ENCODE results near the gene KIF6.

Gene KIF6

GRCh38 chr6:39419607-39420006, 305.6 kb downstream of the KIF6 start:
- H3K27ac ChIP-seq, result no peak overlapping the region
- no peaks in the 10 kb centered on the region for H3K9me3 ChIP-seq (ENCODE audit: low read depth, low read length)
- H3K36me3 ChIP-seq (ENCODE audit: insufficient read depth, low read length), result no peaks in the 10 kb centered on the region
- no peak overlapping the region for H3K4me3 ChIP-seq
- H3K9ac ChIP-seq (ENCODE audit: insufficient read length), result no peak overlapping the region
- DNase-seq (ENCODE audit: low read depth, low spot score), result no peak
- TF ChIP-seq EZH2 (IDR thresholded peaks at IDR 0.05) (no peak), FOXP2 (optimal IDR thresholded peaks at IDR 0.05; ENCODE audit: control extremely low read depth, extremely low read length, insufficient read depth) (no peak), POLR2AphosphoS5 (IDR thresholded peaks at IDR 0.05; ENCODE audit: borderline replicate concordance, low read depth, low read length) (no peak)

- no peak for DNase-seq (ENCODE audit: low read depth, low spot score)
- Histone ChIP-seq H3K4me3 (no peak overlapping the region), H3K36me3 (ENCODE audit: insufficient read depth, low read length) (no peaks in the 10 kb centered on the region), H3K9ac (ENCODE audit: insufficient read length) (no peak overlapping the region), H3K27ac (no peak overlapping the region), H3K9me3 (ENCODE audit: low read depth, low read length) (no peaks in the 10 kb centered on the region)
- TF ChIP-seq POLR2AphosphoS5 (IDR thresholded peaks at IDR 0.05; ENCODE audit: borderline replicate concordance, low read depth, low read length), result no peak
These were observed 307.8 kb downstream of the KIF6 start for GRCh38 chr6:39417440-39417839.

- Histone ChIP-seq H3K9me3 (ENCODE audit: low read depth, low read length) (no peaks in the 10 kb centered on the region), H3K4me3 (no peak overlapping the region), H3K9ac (ENCODE audit: insufficient read length) (no peak overlapping the region), H3K27ac (no peak overlapping the region), H3K36me3 (ENCODE audit: insufficient read depth, low read length) (no peaks in the 10 kb centered on the region)
- DNase-seq (ENCODE audit: low read depth, low spot score), result peak; percentile 50
- no peak for TF ChIP-seq EZH2 (IDR thresholded peaks at IDR 0.05)
- no peak for TF ChIP-seq POLR2AphosphoS5 (IDR thresholded peaks at IDR 0.05; ENCODE audit: borderline replicate concordance, low read depth, low read length)
- TF ChIP-seq FOXP2 (optimal IDR thresholded peaks at IDR 0.05; ENCODE audit: control extremely low read depth, extremely low read length, insufficient read depth), result no peak
These were observed 308.5 kb downstream of the KIF6 start for GRCh38 chr6:39416728-39417127.

GRCh38 chr6:39416026-39416425, 309.2 kb downstream of the KIF6 start:
- H3K36me3 ChIP-seq (ENCODE audit: insufficient read depth, low read length), result no peaks in the 10 kb centered on the region
- no peak overlapping the region for H3K4me3 ChIP-seq
- H3K9ac ChIP-seq (ENCODE audit: insufficient read length), result no peak overlapping the region
- no peak for DNase-seq (ENCODE audit: low read depth, low spot score)
- H3K9me3 ChIP-seq (ENCODE audit: low read depth, low read length), result no peaks in the 10 kb centered on the region
- no peak for TF ChIP-seq POLR2AphosphoS5 (IDR thresholded peaks at IDR 0.05; ENCODE audit: borderline replicate concordance, low read depth, low read length)
- TF ChIP-seq FOXP2 (optimal IDR thresholded peaks at IDR 0.05; ENCODE audit: control extremely low read depth, extremely low read length, insufficient read depth), result no peak
- TF ChIP-seq EZH2 (IDR thresholded peaks at IDR 0.05), result no peak
- no peak overlapping the region for H3K27ac ChIP-seq

- H3K9me3 ChIP-seq (ENCODE audit: low read depth, low read length), result no peaks in the 10 kb centered on the region
- no peaks in the 10 kb centered on the region for H3K36me3 ChIP-seq (ENCODE audit: insufficient read depth, low read length)
- DNase-seq (ENCODE audit: low read depth, low spot score), result no peak
- TF ChIP-seq POLR2AphosphoS5 (IDR thresholded peaks at IDR 0.05; ENCODE audit: borderline replicate concordance, low read depth, low read length) (no peak), EZH2 (IDR thresholded peaks at IDR 0.05) (no peak), FOXP2 (optimal IDR thresholded peaks at IDR 0.05; ENCODE audit: control extremely low read depth, extremely low read length, insufficient read depth) (no peak)
- no peak overlapping the region for H3K27ac ChIP-seq
- H3K9ac ChIP-seq (ENCODE audit: insufficient read length), result no peak overlapping the region
- H3K4me3 ChIP-seq, result no peak overlapping the region
These were observed 309.7 kb downstream of the KIF6 start for GRCh38 chr6:39415482-39415881.

GRCh38 chr6:39411465-39411864, 313.7 kb downstream of the KIF6 start:
- Histone ChIP-seq H3K9me3 (ENCODE audit: low read depth, low read length) (no peaks in the 10 kb centered on the region), H3K36me3 (ENCODE audit: insufficient read depth, low read length) (no peaks in the 10 kb centered on the region), H3K27ac (no peak overlapping the region), H3K4me3 (no peak overlapping the region), H3K9ac (ENCODE audit: insufficient read length) (no peak overlapping the region)
- no peak for TF ChIP-seq FOXP2 (optimal IDR thresholded peaks at IDR 0.05; ENCODE audit: control extremely low read depth, extremely low read length, insufficient read depth)
- no peak for TF ChIP-seq EZH2 (IDR thresholded peaks at IDR 0.05)
- no peak for TF ChIP-seq POLR2AphosphoS5 (IDR thresholded peaks at IDR 0.05; ENCODE audit: borderline replicate concordance, low read depth, low read length)
- DNase-seq (ENCODE audit: low read depth, low spot score), result no peak

GRCh38 chr6:39411001-39411400, 314.2 kb downstream of the KIF6 start:
- DNase-seq (ENCODE audit: low read depth, low spot score), result no peak
- Histone ChIP-seq H3K36me3 (ENCODE audit: insufficient read depth, low read length) (no peaks in the 10 kb centered on the region), H3K4me3 (no peak overlapping the region), H3K9me3 (ENCODE audit: low read depth, low read length) (no peaks in the 10 kb centered on the region), H3K9ac (ENCODE audit: insufficient read length) (no peak overlapping the region), H3K27ac (no peak overlapping the region)
- TF ChIP-seq POLR2AphosphoS5 (IDR thresholded peaks at IDR 0.05; ENCODE audit: borderline replicate concordance, low read depth, low read length), result no peak
- no peak for TF ChIP-seq EZH2 (IDR thresholded peaks at IDR 0.05)
- no peak for TF ChIP-seq FOXP2 (optimal IDR thresholded peaks at IDR 0.05; ENCODE audit: control extremely low read depth, extremely low read length, insufficient read depth)

- Histone ChIP-seq H3K27ac (no peak overlapping the region), H3K36me3 (ENCODE audit: insufficient read depth, low read length) (no peaks in the 10 kb centered on the region), H3K4me3 (no peak overlapping the region), H3K9me3 (ENCODE audit: low read depth, low read length) (no peaks in the 10 kb centered on the region), H3K9ac (ENCODE audit: insufficient read length) (no peak overlapping the region)
- no peak for TF ChIP-seq EZH2 (IDR thresholded peaks at IDR 0.05)
- no peak for TF ChIP-seq POLR2AphosphoS5 (IDR thresholded peaks at IDR 0.05; ENCODE audit: borderline replicate concordance, low read depth, low read length)
- TF ChIP-seq FOXP2 (optimal IDR thresholded peaks at IDR 0.05; ENCODE audit: control extremely low read depth, extremely low read length, insufficient read depth), result no peak
- no peak for DNase-seq (ENCODE audit: low read depth, low spot score)
These were observed 315.3 kb downstream of the KIF6 start for GRCh38 chr6:39409889-39410288.

- TF ChIP-seq FOXP2 (optimal IDR thresholded peaks at IDR 0.05; ENCODE audit: control extremely low read depth, extremely low read length, insufficient read depth) (no peak), POLR2AphosphoS5 (IDR thresholded peaks at IDR 0.05; ENCODE audit: borderline replicate concordance, low read depth, low read length) (no peak), EZH2 (IDR thresholded peaks at IDR 0.05) (no peak)
- Histone ChIP-seq H3K27ac (no peak overlapping the region), H3K36me3 (ENCODE audit: insufficient read depth, low read length) (no peaks in the 10 kb centered on the region), H3K9ac (ENCODE audit: insufficient read length) (no peak overlapping the region), H3K4me3 (no peak overlapping the region), H3K9me3 (ENCODE audit: low read depth, low read length) (no peaks in the 10 kb centered on the region)
- DNase-seq (ENCODE audit: low read depth, low spot score), result no peak
These were observed 317.7 kb downstream of the KIF6 start for GRCh38 chr6:39407446-39407993.
